ENCODE data around the gene TUT4.

The TUT4 gene

GRCh38 chr1:52473039-52473438 is 79.9 kb downstream of the TUT4 start:
- DNase-seq (ENCODE audit: low read depth in 1 of 2, low spot score in 1 of 2) = no peak
- in situ Hi-C loops (cut with HindIII; ENCODE audit: low pct_unique_long_range_greater_than_20kb, low sequenced_read_pairs) = no loop called here
- no peak for TF ChIP-seq JUND (IDR thresholded peaks at IDR 0.05; ENCODE audit: low read depth)

GRCh38 chr1:52472384-52472783 is 80.5 kb downstream of the TUT4 start:
- in situ Hi-C loops (cut with HindIII; ENCODE audit: low pct_unique_long_range_greater_than_20kb, low sequenced_read_pairs) = no loop called here

GRCh38 chr1:52469108-52469507 is 83.8 kb downstream of the TUT4 start:
- no peak for DNase-seq (ENCODE audit: low read depth in 1 of 2, low spot score in 1 of 2)
- in situ Hi-C loops (cut with HindIII; ENCODE audit: low pct_unique_long_range_greater_than_20kb, low sequenced_read_pairs) = no loop called here
- TF ChIP-seq JUND (IDR thresholded peaks at IDR 0.05; ENCODE audit: low read depth) = no peak

More at GRCh38 chr1:52472384-52472783, 80.5 kb downstream of the TUT4 start:
- TF ChIP-seq JUND (IDR thresholded peaks at IDR 0.05; ENCODE audit: low read depth) = no peak
- no peak for DNase-seq (ENCODE audit: low read depth in 1 of 2, low spot score in 1 of 2)

- DNase-seq (ENCODE audit: low read depth in 1 of 2, low spot score in 1 of 2) = no peak
- in situ Hi-C loops (cut with HindIII; ENCODE audit: low pct_unique_long_range_greater_than_20kb, low sequenced_read_pairs) = no loop called here
- TF ChIP-seq JUND (IDR thresholded peaks at IDR 0.05; ENCODE audit: low read depth) = no peak
Measured at GRCh38 chr1:52463891-52464290, 89.0 kb downstream of the TUT4 start.

- no peak for TF ChIP-seq JUND (IDR thresholded peaks at IDR 0.05; ENCODE audit: low read depth)
- in situ Hi-C loops (cut with HindIII; ENCODE audit: low pct_unique_long_range_greater_than_20kb, low sequenced_read_pairs) = no loop called here
- DNase-seq (ENCODE audit: low read depth in 1 of 2, low spot score in 1 of 2) = no peak
Measured at GRCh38 chr1:52461821-52462220, 91.1 kb downstream of the TUT4 start.

- in situ Hi-C loops (cut with HindIII; ENCODE audit: low pct_unique_long_range_greater_than_20kb, low sequenced_read_pairs) = no loop called here
- TF ChIP-seq JUND (IDR thresholded peaks at IDR 0.05; ENCODE audit: low read depth) = no peak
- DNase-seq (ENCODE audit: low read depth in 1 of 2, low spot score in 1 of 2) = no peak
Measured at GRCh38 chr1:52460694-52461093, 92.2 kb downstream of the TUT4 start.

GRCh38 chr1:52455686-52456085 is 97.2 kb downstream of the TUT4 start:
- no peak for TF ChIP-seq JUND (IDR thresholded peaks at IDR 0.05; ENCODE audit: low read depth)

GRCh38 chr1:52454779-52455178 is 98.1 kb downstream of the TUT4 start:
- no peak for DNase-seq (ENCODE audit: low read depth in 1 of 2, low spot score in 1 of 2)
- in situ Hi-C loops (cut with HindIII; ENCODE audit: low pct_unique_long_range_greater_than_20kb, low sequenced_read_pairs) = no loop called here
- TF ChIP-seq JUND (IDR thresholded peaks at IDR 0.05; ENCODE audit: low read depth) = no peak

More at GRCh38 chr1:52455686-52456085, 97.2 kb downstream of the TUT4 start:
- in situ Hi-C loops (cut with HindIII; ENCODE audit: low pct_unique_long_range_greater_than_20kb, low sequenced_read_pairs) = no loop called here
- no peak for DNase-seq (ENCODE audit: low read depth in 1 of 2, low spot score in 1 of 2)

GRCh38 chr1:52454127-52454526 is 98.8 kb downstream of the TUT4 start:
- DNase-seq (ENCODE audit: low read depth in 1 of 2, low spot score in 1 of 2) = no peak
- in situ Hi-C loops (cut with HindIII; ENCODE audit: low pct_unique_long_range_greater_than_20kb, low sequenced_read_pairs) = no loop called here
- TF ChIP-seq JUND (IDR thresholded peaks at IDR 0.05; ENCODE audit: low read depth) = no peak

- no peak for TF ChIP-seq JUND (IDR thresholded peaks at IDR 0.05; ENCODE audit: low read depth)
- in situ Hi-C loops (cut with HindIII; ENCODE audit: low pct_unique_long_range_greater_than_20kb, low sequenced_read_pairs) = no loop called here
- DNase-seq (ENCODE audit: low read depth in 1 of 2, low spot score in 1 of 2) = no peak
Measured at GRCh38 chr1:52444463-52444862, 108.4 kb downstream of the TUT4 start.

- no peak for DNase-seq (ENCODE audit: low read depth in 1 of 2, low spot score in 1 of 2)
- TF ChIP-seq JUND (IDR thresholded peaks at IDR 0.05; ENCODE audit: low read depth) = no peak
- in situ Hi-C loops (cut with HindIII; ENCODE audit: low pct_unique_long_range_greater_than_20kb, low sequenced_read_pairs) = no loop called here
Measured at GRCh38 chr1:52439976-52440375, 112.9 kb downstream of the TUT4 start.

GRCh38 chr1:52436817-52437216 is 116.1 kb downstream of the TUT4 start:
- DNase-seq (ENCODE audit: low read depth in 1 of 2, low spot score in 1 of 2) = no peak
- in situ Hi-C loops (cut with HindIII; ENCODE audit: low pct_unique_long_range_greater_than_20kb, low sequenced_read_pairs) = no loop called here
- TF ChIP-seq JUND (IDR thresholded peaks at IDR 0.05; ENCODE audit: low read depth) = no peak

- DNase-seq (ENCODE audit: low read depth in 1 of 2, low spot score in 1 of 2) = no peak
- no peak for TF ChIP-seq JUND (IDR thresholded peaks at IDR 0.05; ENCODE audit: low read depth)
- in situ Hi-C loops (cut with HindIII; ENCODE audit: low pct_unique_long_range_greater_than_20kb, low sequenced_read_pairs) = no loop called here
Measured at GRCh38 chr1:52435650-52436049, 117.2 kb downstream of the TUT4 start.

- in situ Hi-C loops (cut with HindIII; ENCODE audit: low pct_unique_long_range_greater_than_20kb, low sequenced_read_pairs) = no loop called here
- TF ChIP-seq JUND (IDR thresholded peaks at IDR 0.05; ENCODE audit: low read depth) = no peak
- no peak for DNase-seq (ENCODE audit: low read depth in 1 of 2, low spot score in 1 of 2)
Measured at GRCh38 chr1:52435211-52435610, 117.7 kb downstream of the TUT4 start.

Measured in T47D (cell line).